PC-9 (cell line): Measurements from ENCODE around the gene DAAM1. TPM values are rescaled to one million over a fixed set of nuclear protein-coding genes. Genes with fewer than 3 reads are reported as not detected.

Experiments
- BruUV-seq: library from RNA; stranded (reverse); fragments of 400-500 nt; replicated peaks from 2 replicates; lab custom pipeline; 2021; lab: Mats Ljungman, UMichigan
- CTCF ChIA-PET: fragments of 300-600 bp; sonication (Branson Sonifier 250); formaldehyde crosslinking; loops from one replicate; lab custom pipeline; 2022; ENCODE audit warnings: antibody characterized with exemption; lab: Charles Lee
- POLR2A ChIA-PET: fragments of 300-600 bp; sonication (Branson Sonifier 250); formaldehyde crosslinking; loops from one replicate; lab custom pipeline; 2022; ENCODE audit warnings: antibody characterized with exemption; ENCODE audit not compliant: unreplicated experiment; lab: Charles Lee
- DNase-seq, 2 experiments: peaks; one replicate each; pipeline versions ENCODE4 v3.0.0 to v3.0.0-alpha.2; 2015 to 2022; ENCODE audit warnings: mixed read lengths in 1 of 2
- H2AFZ ChIP-seq: fragments of 200-600 bp; sonication (generic); 2 replicates; pipeline ENCODE4 v1.8.1; 2017; ENCODE audit warnings: antibody characterized with exemption
- H3F3A ChIP-seq: fragments of 200-600 bp; sonication (generic); 2 replicates; pipeline ENCODE4 v1.8.1; 2017; ENCODE audit warnings: antibody characterized with exemption, mild to moderate bottlenecking, low read depth; ENCODE audit not compliant: insufficient read depth
- H3K27ac ChIP-seq: fragments of 200-600 bp; sonication (generic); 2 replicates; pipeline ENCODE4 v1.6.1; 2016; ENCODE audit warnings: mixed run types
- H3K27me3 ChIP-seq: fragments of 200-600 bp; sonication (generic); 2 replicates; pipeline ENCODE4 v1.6.1; 2016; ENCODE audit warnings: low read depth, mixed run types; ENCODE audit not compliant: insufficient read depth
- H3K36me3 ChIP-seq: fragments of 200-600 bp; sonication (generic); 2 replicates; pipeline ENCODE4 v1.6.1; 2016; ENCODE audit warnings: low read depth, mixed run types
- H3K4me1 ChIP-seq: fragments of 200-600 bp; sonication (generic); replicated peaks from 2 replicates; pipeline ENCODE4 v1.6.1; 2016; ENCODE audit warnings: mixed run types; ENCODE audit not compliant: insufficient read depth
- H3K4me2 ChIP-seq: fragments of 200-600 bp; sonication (generic); 2 replicates; pipeline ENCODE4 v1.6.1; 2017; ENCODE audit warnings: mixed run types
- H3K4me3 ChIP-seq: fragments of 200-600 bp; sonication (generic); 2 replicates; pipeline ENCODE4 v1.6.1; 2016; ENCODE audit warnings: mixed run types
- H3K79me2 ChIP-seq: fragments of 200-600 bp; sonication (generic); 2 replicates; pipeline ENCODE4 v1.6.1; 2017; ENCODE audit warnings: low read depth, mixed run types
- H3K9me2 ChIP-seq: fragments of 200-600 bp; sonication (generic); 2 replicates; pipeline ENCODE4 v1.8.1; 2017; ENCODE audit warnings: mild to moderate bottlenecking; ENCODE audit not compliant: insufficient read depth
- H3K9me3 ChIP-seq: fragments of 200-600 bp; sonication (generic); 2 replicates; pipeline ENCODE4 v1.8.1; 2016; ENCODE audit warnings: low read depth; ENCODE audit not compliant: insufficient read depth
- H4K20me1 ChIP-seq: fragments of 200-600 bp; sonication (generic); 2 replicates; pipeline ENCODE4 v1.8.1; 2017; ENCODE audit not compliant: insufficient read depth
- EZH2 ChIP-seq: fragments of 200-600 bp; sonication (generic); IDR thresholded peaks from 2 replicates; pipeline ENCODE4 v1.8.0; 2017; ENCODE audit warnings: antibody characterized with exemption, low read depth
- intact Hi-C: fragments of 100-400 bp; cut with micrococcal nuclease; formaldehyde crosslinking; loops from one replicate; pipeline ENCODE4 v1.10.0; 2022; ENCODE audit not compliant: unreplicated experiment
- total RNA-seq: library from RNA; stranded (reverse); gene quantifications from 2 replicates; pipeline ENCODE4 v1.2.3, GENCODE V29; 2021
- TF ChIP-seq, protein P1 (sequence below): fragments of 200-600 bp; sonication (generic); conservative IDR thresholded peaks from 2 replicates; pipeline ENCODE4 v1.6.1; 2017; ENCODE audit warnings: mixed run types, antibody characterized with exemption, mild to moderate bottlenecking, moderate library complexity

DAAM1 gene
- total RNA-seq, 1 experiment from 2014 or later, result 70.7 TPM

DNA sequence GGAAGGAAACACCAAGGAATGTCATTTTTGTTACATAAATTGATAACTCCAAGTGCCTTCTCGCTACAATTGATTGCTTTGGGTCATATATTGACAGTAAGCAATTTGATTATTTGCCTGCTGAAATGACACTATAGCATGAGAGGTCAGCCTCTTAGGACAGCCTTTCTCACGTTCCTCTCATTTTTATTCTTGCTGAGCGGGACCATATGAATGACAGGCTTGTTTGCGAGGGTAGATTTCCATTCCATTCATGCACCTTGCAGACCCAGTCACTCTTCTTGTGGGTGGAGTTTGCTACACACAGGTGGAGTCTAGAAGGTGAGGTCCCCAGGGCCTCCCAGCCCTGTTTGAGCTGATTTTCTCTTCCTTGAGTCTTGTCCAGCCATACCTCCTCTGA is 27.3 kb downstream of the DAAM1 start:
- BruUV-seq, result no TSS peak
- DNase-seq, result no peak
- H2AFZ ChIP-seq, result no peak overlapping the region
- CTCF ChIA-PET, result no interaction called here
- peaks cover 16% of the 10 kb centered on the region; the same call in 1 of the 2 replicates for H3K79me2 ChIP-seq
- H3K36me3 ChIP-seq, result no peaks in the 10 kb centered on the region
- POLR2A ChIA-PET, result interaction anchor here (0.7 kb wide), 1 partner anchor 20 kb away, joined by 3 read pairs; no protein-coding TSS in a partner anchor
- no peaks in the 10 kb centered on the region for H3K9me3 ChIP-seq
- H3K4me2 ChIP-seq, result no peak overlapping the region
- no peaks in the 10 kb centered on the region for H3F3A ChIP-seq
- TF ChIP-seq, protein P1, sequence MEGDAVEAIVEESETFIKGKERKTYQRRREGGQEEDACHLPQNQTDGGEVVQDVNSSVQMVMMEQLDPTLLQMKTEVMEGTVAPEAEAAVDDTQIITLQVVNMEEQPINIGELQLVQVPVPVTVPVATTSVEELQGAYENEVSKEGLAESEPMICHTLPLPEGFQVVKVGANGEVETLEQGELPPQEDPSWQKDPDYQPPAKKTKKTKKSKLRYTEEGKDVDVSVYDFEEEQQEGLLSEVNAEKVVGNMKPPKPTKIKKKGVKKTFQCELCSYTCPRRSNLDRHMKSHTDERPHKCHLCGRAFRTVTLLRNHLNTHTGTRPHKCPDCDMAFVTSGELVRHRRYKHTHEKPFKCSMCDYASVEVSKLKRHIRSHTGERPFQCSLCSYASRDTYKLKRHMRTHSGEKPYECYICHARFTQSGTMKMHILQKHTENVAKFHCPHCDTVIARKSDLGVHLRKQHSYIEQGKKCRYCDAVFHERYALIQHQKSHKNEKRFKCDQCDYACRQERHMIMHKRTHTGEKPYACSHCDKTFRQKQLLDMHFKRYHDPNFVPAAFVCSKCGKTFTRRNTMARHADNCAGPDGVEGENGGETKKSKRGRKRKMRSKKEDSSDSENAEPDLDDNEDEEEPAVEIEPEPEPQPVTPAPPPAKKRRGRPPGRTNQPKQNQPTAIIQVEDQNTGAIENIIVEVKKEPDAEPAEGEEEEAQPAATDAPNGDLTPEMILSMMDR, result no peak
- TF ChIP-seq EZH2, result no peak
- peaks cover 3% of the 10 kb centered on the region; the same call in 1 of the 2 replicates for H3K4me1 ChIP-seq
- H3K9me2 ChIP-seq, result no peaks in the 10 kb centered on the region
- intact Hi-C loops, result no loop called here
- no peak overlapping the region for H3K4me3 ChIP-seq
- no peak overlapping the region for H3K27ac ChIP-seq
- no peaks in the 10 kb centered on the region for H3K27me3 ChIP-seq
- no peaks in the 10 kb centered on the region for H4K20me1 ChIP-seq

DNA sequence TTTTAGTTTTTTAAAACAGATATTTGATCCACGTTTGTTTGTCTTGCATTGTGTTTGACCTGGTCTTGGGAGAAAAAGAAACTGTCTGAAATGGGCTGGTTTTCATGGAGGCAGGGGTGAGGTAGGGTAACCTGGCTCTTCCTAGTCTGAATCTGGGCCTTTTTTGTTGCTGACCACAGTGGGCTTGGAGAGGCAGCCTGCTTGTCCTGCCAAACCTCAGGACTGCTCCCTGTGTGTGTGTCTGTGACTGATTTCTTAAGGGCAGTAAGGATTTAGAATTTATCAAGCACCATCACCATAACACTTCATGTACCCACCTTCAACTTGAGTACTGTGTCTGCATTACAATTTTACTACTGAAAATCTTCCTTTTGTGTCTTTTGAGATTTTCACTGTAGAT is 28.5 kb downstream of the DAAM1 start:
- no peak overlapping the region for H2AFZ ChIP-seq
- no peak overlapping the region for H3K4me2 ChIP-seq
- no peak overlapping the region for H3K27ac ChIP-seq
- ChIA-PET POLR2A (no interaction called here), CTCF (no interaction called here)
- H3K9me3 ChIP-seq, result no peaks in the 10 kb centered on the region
- DNase-seq, result no peak
- peaks cover 3% of the 10 kb centered on the region; the same call in 1 of the 2 replicates for H3K4me1 ChIP-seq
- H3K9me2 ChIP-seq, result no peaks in the 10 kb centered on the region
- H3K27me3 ChIP-seq, result no peaks in the 10 kb centered on the region
- H3F3A ChIP-seq, result no peaks in the 10 kb centered on the region
- H4K20me1 ChIP-seq, result no peaks in the 10 kb centered on the region
- H3K79me2 ChIP-seq, result peaks cover 16% of the 10 kb centered on the region; the same call in 1 of the 2 replicates
- no TSS peak for BruUV-seq
- intact Hi-C loops, result no loop called here
- no peak overlapping the region for H3K4me3 ChIP-seq
- no peaks in the 10 kb centered on the region for H3K36me3 ChIP-seq
- TF ChIP-seq EZH2, result no peak
- TF ChIP-seq, protein P1, result no peak

DNA sequence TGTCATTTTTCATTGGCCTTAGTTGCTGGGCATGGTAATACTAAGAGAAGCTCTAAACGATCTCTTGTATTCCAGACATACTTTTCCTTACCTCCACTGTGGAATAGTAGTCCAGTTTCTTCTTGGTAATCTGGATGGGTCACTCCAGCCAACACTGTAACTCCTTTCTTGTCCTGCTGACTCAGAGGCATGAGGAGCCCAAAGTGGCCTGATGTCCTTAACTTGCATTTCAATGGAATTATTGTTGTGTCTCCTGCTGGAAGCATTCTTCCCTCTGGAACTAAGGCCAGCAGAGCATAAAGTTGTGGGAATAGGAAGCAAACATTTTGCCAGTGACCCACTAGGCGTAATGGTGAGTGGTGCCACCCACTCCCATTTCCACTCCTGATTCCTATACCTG is 33.1 kb downstream of the DAAM1 start:
- no peaks in the 10 kb centered on the region for H3K9me2 ChIP-seq
- H3K4me3 ChIP-seq, result no peak overlapping the region
- no peak overlapping the region for H3K4me2 ChIP-seq
- H3K36me3 ChIP-seq, result no peaks in the 10 kb centered on the region
- POLR2A ChIA-PET, result no interaction called here
- H3K27me3 ChIP-seq, result no peaks in the 10 kb centered on the region
- H3K9me3 ChIP-seq, result no peaks in the 10 kb centered on the region
- no peaks in the 10 kb centered on the region for H3K4me1 ChIP-seq
- H3K27ac ChIP-seq, result no peak overlapping the region
- H4K20me1 ChIP-seq, result no peaks in the 10 kb centered on the region
- CTCF ChIA-PET, result no interaction called here
- no peak overlapping the region for H2AFZ ChIP-seq
- intact Hi-C loops, result no loop called here
- no peak for DNase-seq
- no peaks in the 10 kb centered on the region for H3F3A ChIP-seq
- BruUV-seq, result no TSS peak
- H3K79me2 ChIP-seq, result peaks cover 27% of the 10 kb centered on the region; the same call in 1 of the 2 replicates
- TF ChIP-seq, protein P1, result no peak
- no peak for TF ChIP-seq EZH2
